Chondrocyte (in vitro differentiated cells): ENCODE data around the gene CFAP298. TPM values are rescaled to one million over a fixed set of nuclear protein-coding genes. Genes with fewer than 3 reads are reported as not detected.

Experiments
- DNase-seq: peaks from one replicate; pipeline ENCODE4 v3.0.0; 2021; ENCODE audit warnings: mixed read lengths, low spot score
- H3K27ac Mint-ChIP-seq: one replicate; pipeline ENCODE4 v1.8.0; 2021; ENCODE audit warnings: mild to moderate bottlenecking, moderate library complexity, mixed read lengths; ENCODE audit not compliant: unreplicated experiment
- H3K27me3 Mint-ChIP-seq: 2 replicates; pipeline ENCODE4 v1.8.0; 2021; ENCODE audit warnings: low read depth, mixed read lengths
- H3K36me3 Mint-ChIP-seq: 2 replicates; pipeline ENCODE4 v1.8.0; 2021; ENCODE audit warnings: low read depth, mixed read lengths
- H3K4me1 Mint-ChIP-seq: 2 replicates; pipeline ENCODE4 v1.8.0; 2021; ENCODE audit warnings: low read depth, mild to moderate bottlenecking, mixed read lengths
- H3K4me3 Mint-ChIP-seq: one replicate; pipeline ENCODE4 v1.8.0; 2021; ENCODE audit warnings: mild to moderate bottlenecking, moderate library complexity, mixed read lengths; ENCODE audit not compliant: unreplicated experiment
- H3K9me3 Mint-ChIP-seq: 2 replicates; pipeline ENCODE4 v1.8.0; 2021; ENCODE audit warnings: low read depth, mixed read lengths
- CTCF ChIP-seq: fragments of 200-600 bp; sonication (generic); IDR thresholded peaks from 2 replicates; pipeline ENCODE4 v1.5.0; 2021; ENCODE audit warnings: antibody characterized with exemption, mild to moderate bottlenecking, moderate library complexity
- total RNA-seq: library from RNA; stranded (reverse); gene quantifications from 3 replicates; pipeline ENCODE4 v1.2.1, GENCODE V29; 2021

The CFAP298 gene
- total RNA-seq, 1 donor from 2014 or later, result 25.3 TPM

GRCh38 chr21:32570456-32570855 lies 41.7 kb downstream of the CFAP298 start:
- Mint-ChIP-seq H3K9me3 (peaks cover 6% of the 10 kb centered on the region), H3K4me3 (no peak overlapping the region)

GRCh38 chr21:32569261-32570230 lies 42.6 kb downstream of the CFAP298 start:
- Mint-ChIP-seq H3K36me3 (peaks cover 7% of the 10 kb centered on the region), H3K27ac (peak overlapping the region; percentile 77), H3K27me3 (peaks cover 9% of the 10 kb centered on the region), H3K9me3 (peaks cover 15% of the 10 kb centered on the region), H3K4me1 (peaks cover 10% of the 10 kb centered on the region), H3K4me3 (peak overlapping the region; percentile 82)
- DNase-seq, result no peak
- peak; percentile 99 for TF ChIP-seq CTCF

More at GRCh38 chr21:32570456-32570855, 41.7 kb downstream of the CFAP298 start:
- no peak for DNase-seq
- Mint-ChIP-seq H3K27me3 (peaks cover 16% of the 10 kb centered on the region), H3K36me3 (peaks cover under 1% of the 10 kb centered on the region), H3K27ac (no peak overlapping the region), H3K4me1 (peaks cover 10% of the 10 kb centered on the region)
- no peak for TF ChIP-seq CTCF

DNA sequence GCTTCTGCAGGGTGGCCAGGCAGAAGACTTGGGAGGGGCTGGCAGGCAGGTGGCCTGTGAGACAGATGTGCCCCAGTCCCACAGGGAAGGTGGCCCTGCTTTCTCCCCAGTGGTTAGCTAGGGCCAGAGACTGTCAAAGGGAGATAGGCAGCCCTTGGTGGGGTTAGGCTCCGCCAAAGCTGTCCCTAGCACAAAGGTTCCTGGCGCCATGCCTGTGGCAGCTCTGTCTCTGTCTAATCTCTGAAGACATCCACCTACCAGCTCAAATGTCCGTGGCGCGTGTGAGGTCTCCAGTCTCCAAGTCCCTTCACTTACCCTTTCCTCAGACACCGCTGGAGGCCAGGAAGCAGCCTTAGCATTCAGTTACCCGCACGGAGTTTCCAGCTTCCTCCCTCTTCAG lies 44.6 kb downstream of the CFAP298 start:
- Mint-ChIP-seq H3K9me3 (peaks cover 18% of the 10 kb centered on the region), H3K4me1 (peaks cover 10% of the 10 kb centered on the region), H3K36me3 (peaks cover 9% of the 10 kb centered on the region), H3K4me3 (no peak overlapping the region), H3K27me3 (no peaks in the 10 kb centered on the region), H3K27ac (no peak overlapping the region)
- no peak for DNase-seq
- no peak for TF ChIP-seq CTCF

DNA sequence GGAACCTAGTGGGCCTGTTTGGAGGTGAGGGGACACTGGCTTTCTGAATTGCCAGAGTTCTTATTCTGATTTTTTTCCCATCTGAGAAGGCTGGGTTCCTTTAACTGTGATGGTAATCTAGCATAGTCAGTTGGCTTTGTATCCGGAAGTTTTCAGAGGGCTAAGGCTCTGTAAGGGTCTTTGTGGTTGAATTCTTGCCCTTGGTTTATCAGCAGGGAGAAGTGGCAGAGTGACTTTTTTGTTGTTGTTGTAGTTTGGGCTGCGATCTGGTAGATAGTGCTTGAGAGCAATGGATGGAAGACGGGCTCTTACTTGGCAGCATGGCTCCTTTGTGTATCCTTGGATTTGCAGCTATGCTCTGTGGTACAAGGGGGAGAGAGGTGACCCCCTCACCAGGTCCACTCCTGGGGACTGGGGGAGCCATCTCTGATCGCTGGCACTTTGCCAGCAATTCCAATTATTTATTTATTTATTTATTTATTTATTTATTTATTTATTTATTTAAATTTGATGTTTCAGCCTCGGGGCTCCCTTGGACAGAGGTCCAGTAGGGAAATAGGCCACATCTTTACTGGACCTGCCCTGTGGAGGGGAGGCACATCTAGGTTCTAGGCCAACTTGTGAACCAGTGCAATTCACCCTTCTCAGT lies 45.3 kb downstream of the CFAP298 start:
- Mint-ChIP-seq H3K27ac (no peak overlapping the region), H3K36me3 (peaks cover 9% of the 10 kb centered on the region), H3K4me3 (no peak overlapping the region), H3K27me3 (no peaks in the 10 kb centered on the region), H3K4me1 (peaks cover 10% of the 10 kb centered on the region), H3K9me3 (peaks cover 18% of the 10 kb centered on the region)
- no peak for DNase-seq
- no peak for TF ChIP-seq CTCF

DNA sequence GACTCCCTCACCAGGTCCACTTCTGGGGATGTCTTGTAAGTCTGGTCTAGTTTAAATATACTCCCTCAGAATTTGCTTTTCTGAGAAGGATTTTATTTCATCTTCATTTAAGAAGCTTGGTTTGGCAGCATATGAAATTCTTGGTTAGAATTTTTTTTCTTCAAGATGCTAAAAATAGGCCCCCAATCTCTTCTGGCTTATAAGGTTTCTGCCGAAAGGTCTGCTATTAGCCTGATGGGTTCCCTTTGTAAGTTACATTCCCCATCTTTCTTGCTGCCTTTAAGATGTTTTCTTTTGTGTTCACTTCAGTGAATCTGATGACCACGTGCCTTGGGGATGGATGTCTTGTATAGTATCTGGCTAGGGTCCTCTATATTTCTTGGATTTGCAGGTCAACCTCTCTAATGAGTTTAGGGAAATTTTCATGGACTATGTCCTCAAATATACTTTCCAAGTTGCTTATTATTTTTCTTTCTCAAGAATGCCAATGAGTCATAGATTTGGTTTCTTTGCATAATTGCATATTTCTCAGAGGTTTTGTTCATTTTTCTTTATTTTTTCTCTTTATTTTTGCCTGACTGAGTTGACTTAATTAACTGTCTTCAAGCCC lies 46.2 kb downstream of the CFAP298 start:
- Mint-ChIP-seq H3K27ac (no peak overlapping the region), H3K4me3 (no peak overlapping the region), H3K9me3 (peaks cover 18% of the 10 kb centered on the region), H3K4me1 (peaks cover 10% of the 10 kb centered on the region), H3K27me3 (no peaks in the 10 kb centered on the region), H3K36me3 (peaks cover 9% of the 10 kb centered on the region)
- TF ChIP-seq CTCF, result no peak
- no peak for DNase-seq
